Activated CD4-positive, alpha-beta memory T cell treated with anti-CD3 and anti-CD28 coated beads, Interleukin-2, amount 10 ng/mL, durations not matched to agents 7 days and 5 days (primary cell): ENCODE results near the gene HES3. TPM values are rescaled to one million over a fixed set of nuclear protein-coding genes. Genes with fewer than 3 reads are reported as not detected.

Source experiments
- CTCF ChIA-PET: fragments of 350-600 bp; sonication (Branson Sonifier 250); formaldehyde crosslinking; loops from one replicate; lab custom pipeline; 2021; ENCODE audit warnings: antibody characterized with exemption, inconsistent platforms; lab: Charles Lee
- POLR2A ChIA-PET: fragments of 350-600 bp; sonication (Branson Sonifier 250); formaldehyde crosslinking; loops from one replicate; lab custom pipeline; 2021; ENCODE audit warnings: antibody characterized with exemption; lab: Charles Lee
- DNase-seq: peaks from one replicate; pipeline ENCODE4 v3.0.0-alpha.2; 2020
- H3K27ac Mint-ChIP-seq: one replicate; pipeline ENCODE4 v1.8.0; 2021; ENCODE audit warnings: mild to moderate bottlenecking, mixed read lengths
- H3K27me3 Mint-ChIP-seq: one replicate; pipeline ENCODE4 v1.8.0; 2021; ENCODE audit warnings: mixed read lengths
- H3K36me3 Mint-ChIP-seq: one replicate; pipeline ENCODE4 v1.8.0; 2021; ENCODE audit warnings: low read depth, mixed read lengths
- H3K4me1 Mint-ChIP-seq: one replicate; pipeline ENCODE4 v1.8.0; 2021; ENCODE audit warnings: mixed read lengths
- H3K4me3 Mint-ChIP-seq: one replicate; pipeline ENCODE4 v1.8.0; 2021; ENCODE audit warnings: mild to moderate bottlenecking, mixed read lengths
- H3K9me3 Mint-ChIP-seq: one replicate; pipeline ENCODE4 v1.8.0; 2021; ENCODE audit warnings: mixed read lengths
- total RNA-seq, 2 experiments: library from RNA; stranded (reverse); gene quantifications; one replicate each; pipeline ENCODE4 v1.2.3, GENCODE V29; 2021

Gene HES3
- total RNA-seq: not detected

DNA sequence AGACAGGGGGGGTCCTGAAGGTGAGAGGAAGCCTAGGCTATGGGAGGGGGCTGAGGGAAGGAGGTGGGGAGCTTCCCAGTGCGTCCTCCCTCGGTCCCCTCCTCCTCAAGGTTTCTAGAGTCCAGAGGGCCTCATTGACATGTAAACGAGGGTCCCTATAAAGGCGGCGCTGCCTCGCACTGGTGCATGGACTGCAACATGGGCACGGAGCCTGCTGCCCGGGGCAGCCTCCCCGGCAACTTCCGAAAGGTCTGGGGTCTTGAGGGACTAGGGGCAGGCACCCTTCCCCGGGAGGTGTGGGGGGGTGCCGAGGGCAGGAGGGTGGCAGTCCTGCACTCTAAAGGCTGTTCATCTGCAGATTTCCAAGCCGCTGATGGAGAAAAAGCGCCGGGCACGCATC, at the start of gene HES3:
Gene HES3 (plus strand): TSS at position 187 of the 400 bp plus-strand sequence. CDS start 187 bp downstream, at position 374.
- H3K27ac Mint-ChIP-seq: no peak within 1 kb of the TSS
- H3K4me3 Mint-ChIP-seq: peak within 1 kb of the TSS; percentile 15
- H3K36me3 Mint-ChIP-seq: no peaks in the 10 kb centered on the region
- ChIA-PET POLR2A (interaction anchor here (1.3 kb wide), 1 partner anchor 8 kb away, joined by 7 read pairs; the partner anchor contains the start of gene ICMT), CTCF (interaction anchor here (1.6 to 1.7 kb wide), 2 partner anchors 11 to 135 kb away, joined by 4 to 7 read pairs; no protein-coding TSS in a partner anchor)
- DNase-seq: no peak
- peaks cover 22% of the 10 kb centered on the region for H3K4me1 Mint-ChIP-seq
- no peaks in the 10 kb centered on the region for H3K9me3 Mint-ChIP-seq
- peaks cover 66% of the 10 kb centered on the region for H3K27me3 Mint-ChIP-seq

DNA sequence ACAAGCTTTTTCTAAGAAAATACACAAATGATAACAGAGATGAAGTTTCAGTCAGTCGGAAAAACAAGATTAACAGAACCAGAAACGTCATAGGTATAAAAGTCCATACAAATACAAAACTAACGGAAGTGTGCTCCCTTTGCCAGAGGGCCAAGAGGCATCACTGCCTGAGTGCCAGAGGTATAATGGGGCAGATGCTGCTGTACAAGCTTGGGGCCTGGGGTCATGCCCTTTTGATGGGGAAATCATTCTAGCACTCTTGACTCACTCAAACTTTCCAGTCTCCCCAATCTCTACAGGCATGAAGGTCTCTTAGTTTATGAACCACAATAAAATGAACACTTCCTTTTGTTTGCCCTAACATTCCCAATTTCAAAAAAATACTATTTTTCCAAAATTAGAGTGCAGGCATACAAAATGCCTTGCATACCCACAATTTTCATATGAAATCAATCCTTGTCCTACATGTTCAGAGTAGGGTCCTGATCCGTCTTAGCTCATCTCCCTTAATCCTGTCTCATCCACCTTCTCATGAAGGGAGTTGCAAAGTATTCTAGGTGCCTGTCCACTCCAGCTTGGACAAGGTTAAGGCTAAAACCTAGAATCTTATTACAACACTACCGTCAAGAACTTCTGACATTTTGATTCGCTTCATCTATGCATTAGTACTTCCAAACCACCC, 46.1 kb upstream of the HES3 start:
- Mint-ChIP-seq H3K27ac (peak overlapping the region; percentile 37), H3K36me3 (peaks cover 40% of the 10 kb centered on the region), H3K9me3 (no peaks in the 10 kb centered on the region), H3K4me1 (peaks cover 45% of the 10 kb centered on the region), H3K27me3 (no peaks in the 10 kb centered on the region), H3K4me3 (peak overlapping the region; percentile 81)
- DNase-seq: no peak
- POLR2A ChIA-PET: interaction anchor here (0.8 to 2.4 kb wide), 9 partner anchors 7 to 205 kb away, joined by 3 to 7 read pairs (median 4); partner anchors contain the start of genes ICMT, NPHP4 and RNF207
- CTCF ChIA-PET: interaction anchor here (1.1 to 1.8 kb wide), 7 partner anchors 8 to 47 kb away, joined by 3 to 9 read pairs (median 4); no protein-coding TSS in a partner anchor

GRCh38 chr1:6198646-6199297, 45.2 kb upstream of the HES3 start:
- DNase-seq: peak; percentile 44

DNA sequence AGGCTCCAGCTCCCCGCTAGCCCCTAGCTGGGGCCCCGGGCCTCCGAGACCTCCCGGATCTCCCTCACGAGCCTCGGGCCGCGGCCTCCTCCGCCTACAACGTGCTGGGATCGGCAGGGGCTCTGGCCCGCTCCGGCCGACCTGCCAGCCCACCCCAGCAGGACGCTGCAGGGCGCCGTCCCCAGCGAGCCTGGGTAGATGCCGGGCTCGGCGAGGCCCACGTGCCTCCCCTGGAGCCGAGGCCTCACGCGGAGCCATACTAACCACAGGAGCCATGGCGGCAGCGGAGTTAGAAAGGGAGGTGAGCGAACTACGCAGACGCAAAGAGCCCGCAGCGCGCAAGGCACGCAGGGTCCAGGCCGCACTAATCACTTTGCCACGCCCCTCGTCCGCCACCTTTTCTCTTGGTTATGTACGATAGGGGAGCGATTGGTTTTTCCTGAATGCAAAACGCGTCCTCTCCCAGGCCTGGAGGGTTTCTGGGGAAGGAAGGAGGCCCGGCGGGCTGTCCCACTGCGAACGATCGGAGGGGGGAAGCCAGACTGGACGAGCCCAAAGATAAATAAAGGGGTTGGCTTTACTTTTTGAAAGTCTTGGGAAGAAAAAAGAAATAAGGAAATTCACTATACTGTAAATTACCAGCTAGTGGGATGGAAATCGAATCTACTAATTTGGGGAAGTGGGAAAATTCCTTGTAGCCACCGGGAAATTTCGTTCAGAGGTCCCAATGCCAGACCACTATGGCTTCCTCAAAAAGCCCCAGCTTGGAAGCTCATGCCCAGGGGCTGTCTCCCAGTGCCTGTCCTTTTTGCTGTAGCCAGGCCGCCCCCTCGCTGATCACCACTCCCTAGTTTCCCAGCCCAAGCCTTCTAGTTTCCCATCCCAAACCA, 44.4 kb upstream of the HES3 start, which contains the start of gene RPL22:
Gene RPL22 (minus strand): TSS at position 298 of the 890 bp plus-strand sequence. CDS start 22 bp downstream, at position 276.
- Mint-ChIP-seq H3K4me1 (peaks cover 43% of the 10 kb centered on the region), H3K36me3 (peaks cover 27% of the 10 kb centered on the region), H3K9me3 (no peaks in the 10 kb centered on the region), H3K27me3 (no peaks in the 10 kb centered on the region), H3K27ac (peak within 1 kb of the TSS; percentile 87), H3K4me3 (peak within 1 kb of the TSS; percentile 81)
- POLR2A ChIA-PET: interaction anchor here (0.6 to 2.4 kb wide), 12 partner anchors 9 to 217 kb away, joined by 3 to 7 read pairs (median 4); partner anchors contain the start of genes ACOT7, ICMT and NPHP4
- DNase-seq: peak; percentile 99
- CTCF ChIA-PET: interaction anchor here (0.7 to 1.8 kb wide), 6 partner anchors 10 to 222 kb away, joined by 3 to 6 read pairs (median 4); no protein-coding TSS in a partner anchor

More at GRCh38 chr1:6198646-6199297, 45.2 kb upstream of the HES3 start:
- Mint-ChIP-seq H3K27me3 (no peaks in the 10 kb centered on the region), H3K36me3 (peaks cover 31% of the 10 kb centered on the region), H3K4me3 (peak overlapping the region; percentile 81), H3K27ac (peak overlapping the region; percentile 37), H3K4me1 (peaks cover 43% of the 10 kb centered on the region), H3K9me3 (no peaks in the 10 kb centered on the region)
- POLR2A ChIA-PET: interaction anchor here (0.6 to 2.4 kb wide), 12 partner anchors 8 to 206 kb away, joined by 3 to 7 read pairs (median 4); partner anchors contain the start of genes ACOT7, ICMT and NPHP4
- CTCF ChIA-PET: interaction anchor here (1.1 to 1.8 kb wide), 7 partner anchors 9 to 46 kb away, joined by 3 to 9 read pairs (median 4); no protein-coding TSS in a partner anchor

GRCh38 chr1:6200188-6200809, 43.7 kb upstream of the HES3 start:
- POLR2A ChIA-PET: interaction anchor here (0.9 to 2.4 kb wide), 4 partner anchors 30 to 217 kb away, joined by 3 to 7 read pairs (median 4); partner anchors contain the start of gene ICMT
- peak overlapping the region; percentile 81 for H3K4me3 Mint-ChIP-seq

GRCh38 chr1:6202256-6202655, 41.7 kb upstream of the HES3 start:
- Mint-ChIP-seq H3K4me3 (no peak overlapping the region), H3K4me1 (peaks cover 42% of the 10 kb centered on the region), H3K9me3 (no peaks in the 10 kb centered on the region), H3K27me3 (peaks cover 5% of the 10 kb centered on the region), H3K27ac (no peak overlapping the region), H3K36me3 (peaks cover 12% of the 10 kb centered on the region)
- DNase-seq: no peak
- ChIA-PET POLR2A (no interaction called here), CTCF (interaction anchor here (0.6 to 1.3 kb wide), 3 partner anchors 17 to 1502 kb away, joined by 3 to 5 read pairs (median 5); no protein-coding TSS in a partner anchor)

More at GRCh38 chr1:6200188-6200809, 43.7 kb upstream of the HES3 start:
- Mint-ChIP-seq H3K27me3 (no peaks in the 10 kb centered on the region), H3K36me3 (peaks cover 25% of the 10 kb centered on the region), H3K9me3 (no peaks in the 10 kb centered on the region), H3K4me1 (peaks cover 48% of the 10 kb centered on the region), H3K27ac (peak overlapping the region; percentile 74)
- DNase-seq: no peak
- CTCF ChIA-PET: interaction anchor here (0.7 to 1.0 kb wide), 2 partner anchors 15 to 221 kb away, joined by 3 read pairs; no protein-coding TSS in a partner anchor

DNA sequence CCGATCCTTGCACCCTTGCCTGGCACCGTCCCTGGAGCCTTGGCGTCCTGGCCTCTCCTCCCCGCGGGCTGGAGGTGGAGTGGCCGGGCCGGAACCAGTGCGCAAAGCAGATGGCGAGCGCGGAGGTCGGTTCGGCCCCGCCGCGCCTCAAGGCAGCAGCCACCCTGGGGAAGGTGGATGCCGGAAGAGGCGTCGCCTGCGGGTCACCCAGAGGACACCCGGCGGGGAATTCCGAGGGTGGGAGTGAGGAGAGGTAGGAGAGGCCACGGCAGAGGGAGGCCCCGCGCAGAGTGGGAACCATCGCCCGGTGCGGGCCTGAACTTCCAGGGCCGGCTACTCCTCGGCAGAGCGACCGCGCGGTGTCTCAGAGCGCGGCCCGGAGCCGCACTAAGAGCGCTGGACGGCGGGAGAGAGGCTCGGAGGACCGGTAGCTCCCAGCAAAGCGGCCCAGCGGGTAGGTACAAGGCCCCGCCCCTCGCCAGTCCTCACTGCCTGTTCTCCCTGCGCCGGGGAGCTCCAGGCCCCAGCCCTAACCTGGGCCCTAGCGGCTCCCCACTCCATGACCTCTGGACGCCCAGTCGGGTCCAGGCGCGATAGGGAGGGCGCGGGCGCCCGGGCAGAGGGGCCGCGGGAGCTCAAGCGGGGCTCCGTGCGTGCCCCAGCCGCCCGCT, 38.0 kb upstream of the HES3 start, which contains the start of gene RNF207:
Gene RNF207 (plus strand): TSS at position 271 of the 671 bp plus-strand sequence. CDS start 417 bp downstream, outside the sequence.
- Mint-ChIP-seq H3K4me1 (peaks cover 24% of the 10 kb centered on the region), H3K4me3 (peak within 1 kb of the TSS; percentile 70), H3K27me3 (peaks cover 9% of the 10 kb centered on the region), H3K27ac (peak within 1 kb of the TSS; percentile 44), H3K36me3 (no peaks in the 10 kb centered on the region), H3K9me3 (no peaks in the 10 kb centered on the region)
- ChIA-PET CTCF (interaction anchor here (0.9 to 3.2 kb wide), 7 partner anchors 9 to 40 kb away, joined by 3 to 17 read pairs (median 5); partner anchors contain the start of gene ICMT), POLR2A (interaction anchor here (0.7 to 1.9 kb wide), 9 partner anchors 8 to 214 kb away, joined by 3 to 16 read pairs (median 3); partner anchors contain the start of genes HES2 and ICMT)
- DNase-seq: peak; percentile 56

GRCh38 chr1:6206520-6206855, 37.5 kb upstream of the HES3 start:
- H3K27me3 Mint-ChIP-seq: peaks cover 9% of the 10 kb centered on the region
- H3K27ac Mint-ChIP-seq: no peak overlapping the region
- peaks cover 24% of the 10 kb centered on the region for H3K4me1 Mint-ChIP-seq
- ChIA-PET POLR2A (interaction anchor here (0.7 to 1.9 kb wide), 9 partner anchors 9 to 214 kb away, joined by 3 to 16 read pairs (median 3); partner anchors contain the start of genes HES2 and ICMT), CTCF (interaction anchor here (0.9 to 3.2 kb wide), 6 partner anchors 9 to 40 kb away, joined by 3 to 17 read pairs (median 5); partner anchors contain the start of gene ICMT)
- no peak for DNase-seq
- H3K36me3 Mint-ChIP-seq: no peaks in the 10 kb centered on the region
- H3K4me3 Mint-ChIP-seq: peak overlapping the region; percentile 70
- no peaks in the 10 kb centered on the region for H3K9me3 Mint-ChIP-seq

- peak overlapping the region; percentile 70 for H3K4me3 Mint-ChIP-seq
- POLR2A ChIA-PET: interaction anchor here (1.1 to 1.9 kb wide), 4 partner anchors 13 to 187 kb away, joined by 3 to 16 read pairs (median 4); partner anchors contain the start of gene ICMT
- CTCF ChIA-PET: interaction anchor here (1.9 to 3.2 kb wide), 3 partner anchors 25 to 39 kb away, joined by 5 to 17 read pairs (median 16); partner anchors contain the start of gene ICMT
- no peak for DNase-seq
- no peaks in the 10 kb centered on the region for H3K9me3 Mint-ChIP-seq
- no peaks in the 10 kb centered on the region for H3K36me3 Mint-ChIP-seq
- peaks cover 24% of the 10 kb centered on the region for H3K4me1 Mint-ChIP-seq
- H3K27me3 Mint-ChIP-seq: peaks cover 9% of the 10 kb centered on the region
- H3K27ac Mint-ChIP-seq: no peak overlapping the region
These were observed 36.7 kb upstream of the HES3 start for GRCh38 chr1:6207075-6207885.

DNA sequence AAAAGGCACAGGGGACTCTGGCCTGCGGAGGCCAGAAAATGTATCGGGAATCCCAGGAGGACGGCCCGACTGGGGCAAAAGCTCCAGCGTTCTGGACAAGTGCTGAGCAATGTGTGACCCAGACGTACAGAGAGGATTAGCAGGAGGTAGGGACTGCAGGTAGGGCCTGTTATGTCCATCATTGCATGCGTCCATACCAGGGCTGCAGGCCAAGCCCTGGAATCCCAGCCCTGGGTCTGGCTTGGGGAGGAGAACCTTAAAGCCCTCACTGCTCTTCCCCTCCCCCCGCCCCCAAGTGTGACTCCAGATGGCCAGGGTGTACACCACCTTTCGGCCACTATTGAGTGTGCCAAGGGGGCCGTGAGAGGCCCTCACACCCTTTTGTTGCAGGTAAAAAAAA, 36.1 kb upstream of the HES3 start:
- POLR2A ChIA-PET: interaction anchor here (1.0 kb wide), 1 partner anchor 10 kb away, joined by 5 read pairs; no protein-coding TSS in a partner anchor
- no peak overlapping the region for H3K4me3 Mint-ChIP-seq
- CTCF ChIA-PET: interaction anchor here (0.8 to 1.7 kb wide), 2 partner anchors 10 kb away, joined by 3 to 9 read pairs; no protein-coding TSS in a partner anchor
- DNase-seq: no peak
- H3K36me3 Mint-ChIP-seq: no peaks in the 10 kb centered on the region
- no peak overlapping the region for H3K27ac Mint-ChIP-seq
- H3K9me3 Mint-ChIP-seq: no peaks in the 10 kb centered on the region
- H3K27me3 Mint-ChIP-seq: peaks cover 9% of the 10 kb centered on the region
- peaks cover 24% of the 10 kb centered on the region for H3K4me1 Mint-ChIP-seq
